Glutamatergic neuron (in vitro differentiated cells): ENCODE measurements around the gene HELB. TPM values are rescaled to one million over a fixed set of nuclear protein-coding genes. Genes with fewer than 3 reads are reported as not detected.

Experiments used
- DNase-seq: peaks from one replicate; pipeline ENCODE4 v3.0.0; 2022
- H3K27ac Mint-ChIP-seq: one replicate; pipeline ENCODE4 v1.8.0; 2020; ENCODE audit warnings: mild to moderate bottlenecking, mixed read lengths, inconsistent platforms; ENCODE audit not compliant: unreplicated experiment
- H3K27me3 Mint-ChIP-seq: one replicate; pipeline ENCODE4 v1.8.0; 2020; ENCODE audit warnings: mild to moderate bottlenecking, moderate library complexity, mixed read lengths, inconsistent platforms; ENCODE audit not compliant: unreplicated experiment
- H3K36me3 Mint-ChIP-seq: one replicate; pipeline ENCODE4 v1.8.0; 2020; ENCODE audit warnings: mild to moderate bottlenecking, mixed read lengths, inconsistent platforms; ENCODE audit not compliant: unreplicated experiment
- H3K4me1 Mint-ChIP-seq: one replicate; pipeline ENCODE4 v1.8.0; 2020; ENCODE audit warnings: mild to moderate bottlenecking, low read depth, mixed read lengths, inconsistent platforms; ENCODE audit not compliant: unreplicated experiment
- H3K4me3 Mint-ChIP-seq: one replicate; pipeline ENCODE4 v1.8.0; 2020; ENCODE audit warnings: mild to moderate bottlenecking, mixed read lengths, inconsistent platforms; ENCODE audit not compliant: unreplicated experiment
- H3K9me3 Mint-ChIP-seq: one replicate; pipeline ENCODE4 v1.8.0; 2020; ENCODE audit warnings: mild to moderate bottlenecking, moderate library complexity, mixed read lengths, inconsistent platforms; ENCODE audit not compliant: unreplicated experiment
- CTCF ChIP-seq: fragments of 200-600 bp; sonication (generic); IDR thresholded peaks from one replicate; pipeline ENCODE4 v1.5.0; 2021; ENCODE audit not compliant: partially characterized antibody, unreplicated experiment
- long read RNA-seq: library from polyadenylated mRNA; unstranded; transcript quantifications from one replicate; pipeline ENCODE4 v2.0.0, GENCODE V29; 2020; ENCODE audit not compliant: unreplicated experiment
- total RNA-seq: library from RNA; stranded (reverse); fragmentation: NEBNext Ultra II Directional; extraction: Animal tissue kit (Norgen Biotek cat#: 25700); gene quantifications from one replicate; pipeline ENCODE4 v1.2.1, GENCODE V29; 2021; ENCODE audit not compliant: unreplicated experiment

Gene HELB
- total RNA-seq, result 8.9 TPM
- long read RNA-seq, full-length matches to known transcripts, result 1 of 2 reads
- long read RNA-seq, partial matches to known transcripts, result 0 of 2 reads
- long read RNA-seq, other reads (novel, unspliced or antisense), result 1 of 2 reads

GRCh38 chr12:66301944-66302826 is at the start of gene HELB:
HELB (plus strand) TSS chr12:66302493; CDS start chr12:66302604, 111 bp downstream.
- H3K27ac Mint-ChIP-seq, result peak within 1 kb of the TSS; percentile 87
- peaks cover 10% of the 10 kb centered on the region for H3K4me1 Mint-ChIP-seq
- peak within 1 kb of the TSS; percentile 99 for H3K4me3 Mint-ChIP-seq
- H3K36me3 Mint-ChIP-seq, result no peaks in the 10 kb centered on the region
- no peak for TF ChIP-seq CTCF
- H3K9me3 Mint-ChIP-seq, result peaks cover 1% of the 10 kb centered on the region
- peaks cover 2% of the 10 kb centered on the region for H3K27me3 Mint-ChIP-seq
- peak; percentile 98 for DNase-seq

GRCh38 chr12:66252771-66253170 is 49.5 kb upstream of the HELB start:
- no peaks in the 10 kb centered on the region for H3K27me3 Mint-ChIP-seq
- no peaks in the 10 kb centered on the region for H3K4me1 Mint-ChIP-seq
- peaks cover 2% of the 10 kb centered on the region for H3K9me3 Mint-ChIP-seq
- no peak overlapping the region for H3K4me3 Mint-ChIP-seq
- TF ChIP-seq CTCF, result no peak
- H3K27ac Mint-ChIP-seq, result no peak overlapping the region
- peaks cover 12% of the 10 kb centered on the region for H3K36me3 Mint-ChIP-seq
- no peak for DNase-seq

- no peaks in the 10 kb centered on the region for H3K27me3 Mint-ChIP-seq
- H3K36me3 Mint-ChIP-seq, result peaks cover 7% of the 10 kb centered on the region
- no peak overlapping the region for H3K27ac Mint-ChIP-seq
- DNase-seq, result no peak
- no peak for TF ChIP-seq CTCF
- no peaks in the 10 kb centered on the region for H3K9me3 Mint-ChIP-seq
- no peak overlapping the region for H3K4me3 Mint-ChIP-seq
- no peaks in the 10 kb centered on the region for H3K4me1 Mint-ChIP-seq
Measured at GRCh38 chr12:66255737-66256136, 46.6 kb upstream of the HELB start.

GRCh38 chr12:66258011-66258410 is 44.3 kb upstream of the HELB start:
- no peaks in the 10 kb centered on the region for H3K9me3 Mint-ChIP-seq
- no peak for TF ChIP-seq CTCF
- H3K4me1 Mint-ChIP-seq, result no peaks in the 10 kb centered on the region
- no peak overlapping the region for H3K4me3 Mint-ChIP-seq
- H3K27me3 Mint-ChIP-seq, result no peaks in the 10 kb centered on the region
- H3K36me3 Mint-ChIP-seq, result no peaks in the 10 kb centered on the region
- H3K27ac Mint-ChIP-seq, result no peak overlapping the region
- no peak for DNase-seq

- Mint-ChIP-seq H3K4me1 (no peaks in the 10 kb centered on the region), H3K27ac (no peak overlapping the region), H3K27me3 (peaks cover 2% of the 10 kb centered on the region), H3K9me3 (no peaks in the 10 kb centered on the region), H3K36me3 (no peaks in the 10 kb centered on the region), H3K4me3 (no peak overlapping the region)
- no peak for TF ChIP-seq CTCF
- no peak for DNase-seq
Measured at GRCh38 chr12:66262737-66263136, 39.6 kb upstream of the HELB start.
